ENCODE measurements around the gene DNAAF5. TPM values are rescaled to one million over a fixed set of nuclear protein-coding genes. Genes with fewer than 3 reads are reported as not detected.
A peak's percentile ranks its signal among the peaks of the same experiment; 100 is the strongest.

The DNAAF5 gene
- total RNA-seq, 6 experiments from 2014 or later = 9.5 to 22.8 (median 10.5) TPM

- no peak overlapping the region for H3K4me3 ChIP-seq
- H3K36me3 ChIP-seq = peaks cover 0 to 11% (median 2%) of the 10 kb centered on the region in 4 donors
- H3K27me3 ChIP-seq = no peaks in the 10 kb centered on the region
- 94% methylated on average over 29 of the region's 56 CpGs for WGBS (ENCODE audit: insufficient coverage, low coverage, low lambda C conversion rate, missing lambda C conversion rate)
- no peak overlapping the region for H3K27ac ChIP-seq
- H3K4me1 ChIP-seq = no peaks in the 10 kb centered on the region
- no peaks in the 10 kb centered on the region for H3K9me3 ChIP-seq
- TF ChIP-seq POLR2A (IDR thresholded peaks at IDR 0.05) (no peak), CTCF (IDR thresholded peaks at IDR 0.05) (no peak)
- intact Hi-C loops (cut with DNase I) = loop anchor here in 1 of 2 donors (10.0 kb wide), 1 partner anchor 62 kb away; no protein-coding TSS in a partner anchor
- DNase-seq (no peak), ATAC-seq (no peak)
These were observed 56.4 kb downstream of the DNAAF5 start for GRCh38 chr7:782718-783449.

GRCh38 chr7:783556-784490 is 57.3 kb downstream of the DNAAF5 start:
- TF ChIP-seq POLR2A (IDR thresholded peaks at IDR 0.05) (no peak), CTCF (IDR thresholded peaks at IDR 0.05) (no peak)
- DNase-seq = no peak
- H3K36me3 ChIP-seq = peaks cover 0 to 11% (median 2%) of the 10 kb centered on the region in 4 donors
- H3K4me1 ChIP-seq = no peaks in the 10 kb centered on the region
- intact Hi-C loops (cut with DNase I) = loop anchor here in 1 of 2 donors (10.0 kb wide), 1 partner anchor 61 kb away; no protein-coding TSS in a partner anchor
- no peak overlapping the region for H3K27ac ChIP-seq
- H3K9me3 ChIP-seq = no peaks in the 10 kb centered on the region
- peak in 1 of 4 donors; percentile 11 for ATAC-seq
- WGBS (ENCODE audit: insufficient coverage, low coverage, low lambda C conversion rate, missing lambda C conversion rate) = 87% methylated on average over 6 of the region's 36 CpGs
- H3K27me3 ChIP-seq = no peaks in the 10 kb centered on the region
- H3K4me3 ChIP-seq = no peak overlapping the region

DNA sequence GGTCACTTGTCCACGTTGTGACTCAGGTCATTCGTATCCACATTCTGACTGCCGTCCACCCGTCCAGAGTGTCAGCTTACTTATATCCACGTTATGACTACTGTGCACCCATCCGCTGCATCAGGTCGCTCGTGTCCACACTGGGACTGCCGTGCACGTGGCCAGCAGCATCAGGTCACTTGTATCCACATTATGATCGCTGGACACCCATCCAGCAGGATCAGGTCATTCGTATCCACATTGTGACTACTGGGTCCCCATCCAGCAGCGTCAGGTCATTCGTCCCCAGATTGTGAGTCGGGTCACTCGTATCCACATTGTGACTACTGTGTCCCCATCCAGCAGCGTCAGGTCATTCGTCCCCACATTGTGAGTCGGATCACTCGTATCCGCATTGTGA is 58.5 kb downstream of the DNAAF5 start:
- intact Hi-C loops (cut with DNase I) = loop anchor here (5.0 to 10.0 kb wide), 2 partner anchors 60 to 87 kb away; no protein-coding TSS in a partner anchor

More for the DNA sequence above, 58.5 kb downstream of the DNAAF5 start:
- no peaks in the 10 kb centered on the region for H3K27me3 ChIP-seq
- ATAC-seq = no peak
- peaks cover 0 to 8% (median 2%) of the 10 kb centered on the region in 4 donors for H3K36me3 ChIP-seq
- DNase-seq = no peak
- H3K4me3 ChIP-seq = no peak overlapping the region
- 88% methylated on average over 10 of the region's 21 CpGs for WGBS (ENCODE audit: insufficient coverage, low coverage, low lambda C conversion rate, missing lambda C conversion rate)
- no peaks in the 10 kb centered on the region for H3K4me1 ChIP-seq
- H3K27ac ChIP-seq = no peak overlapping the region
- no peak for TF ChIP-seq POLR2A (IDR thresholded peaks at IDR 0.05)
- TF ChIP-seq CTCF (IDR thresholded peaks at IDR 0.05) = no peak
- no peaks in the 10 kb centered on the region for H3K9me3 ChIP-seq
